ENCODE data around the gene SPATA24. TPM values are rescaled to one million over a fixed set of nuclear protein-coding genes. Genes with fewer than 3 reads are reported as not detected.
A peak's percentile ranks its signal among the peaks of the same experiment; 100 is the strongest.

SPATA24 gene
- total RNA-seq, 1 experiment from 2014 or later, result 13.0 TPM

GRCh38 chr5:139360384-139360783, 43.5 kb downstream of the SPATA24 start:
- no peak overlapping the region for H3T11ph ChIP-seq (ENCODE audit: low read length)
- no peak overlapping the region for H2AFZ ChIP-seq (ENCODE audit: low read length)
- TF ChIP-seq CTCF (conservative IDR thresholded peaks at IDR 0.05), result no peak
- H4K20me1 ChIP-seq (ENCODE audit: control insufficient read depth, insufficient read depth, insufficient read length), result no peaks in the 10 kb centered on the region
- H3K27me3 Mint-ChIP-seq (ENCODE audit: low read depth), result no peaks in the 10 kb centered on the region
- H2BK12ac ChIP-seq (ENCODE audit: insufficient read length, low read depth, low read length), result no peak overlapping the region
- H3K79me2 ChIP-seq (ENCODE audit: insufficient read depth, low read length), result peaks cover 19% of the 10 kb centered on the region; the same call in 1 of the 2 replicates
- H4K5ac ChIP-seq (ENCODE audit: insufficient read length, low read depth, low read length), result no peak overlapping the region
- no peak overlapping the region for H4K91ac ChIP-seq (ENCODE audit: insufficient read length, low read depth, low read length)
- no peak overlapping the region for H3K18ac ChIP-seq (ENCODE audit: insufficient read length, low read depth, low read length)
- H3K27me3 ChIP-seq (ENCODE audit: insufficient read depth, low read length), result no peaks in the 10 kb centered on the region
- peaks cover 0 to 7% of the 10 kb centered on the region in 2 experiments; a peak in 1 of 4 replicates for H3K4me1 Mint-ChIP-seq
- H3K9me3 ChIP-seq (ENCODE audit: control insufficient read depth, low read depth, low read length), result no peaks in the 10 kb centered on the region
- peak overlapping the region in 1 of 3 experiments; percentile 66; a peak in 1 of 7 replicates for H3K27ac Mint-ChIP-seq
- peaks cover 24 to 50% (median 42%) of the 10 kb centered on the region in 3 experiments; a peak in 6 of 7 replicates for H3K36me3 Mint-ChIP-seq (ENCODE audit: insufficient read depth in 1 of 3, low read depth in 3 of 3)
- H3K4me2 ChIP-seq (ENCODE audit: insufficient read depth, insufficient read length, low read length), result no peak overlapping the region
- no peaks in the 10 kb centered on the region for H3K9me3 Mint-ChIP-seq
- H2BK120ac ChIP-seq (ENCODE audit: low read depth, low read length, poor library complexity, severe bottlenecking), result no peak overlapping the region
- no peak overlapping the region for H3K14ac ChIP-seq (ENCODE audit: insufficient read depth, low read length)
- no peak overlapping the region for H3K23ac ChIP-seq (ENCODE audit: insufficient read length, low read depth, low read length)
- no peak overlapping the region for H4K8ac ChIP-seq (replicated peaks; ENCODE audit: insufficient read length, low read depth, low read length)
- peaks cover 19% of the 10 kb centered on the region for H3K79me1 ChIP-seq (ENCODE audit: insufficient read depth, low read depth, low read length, poor library complexity, severe bottlenecking)
- no peaks in the 10 kb centered on the region for H3K4me1 ChIP-seq (ENCODE audit: insufficient read depth, low read length)
- DNase-seq, result no peak
- no peak overlapping the region for H2BK20ac ChIP-seq (ENCODE audit: low read depth, low read length, poor library complexity, severe bottlenecking)
- no peak overlapping the region for H3K9ac ChIP-seq (ENCODE audit: extremely low read depth, insufficient read length, low read length)
- H2AK5ac ChIP-seq (ENCODE audit: insufficient read length, low read length), result no peak overlapping the region
- H3K4me3 Mint-ChIP-seq, result no peak overlapping the region
- H3K23me2 ChIP-seq (ENCODE audit: insufficient read length, low read depth, low read length, poor library complexity, severe bottlenecking), result no peaks in the 10 kb centered on the region
- no CpG with 5 or more reads among the region's 4 CpGs for WGBS (ENCODE audit: extremely low coverage, insufficient read length, low lambda C conversion rate)
- H2BK15ac ChIP-seq (ENCODE audit: low read depth, low read length), result no peak overlapping the region
- no peak overlapping the region for H3K4ac ChIP-seq (ENCODE audit: low read depth, low read length)
- no peak overlapping the region for H3K56ac ChIP-seq (ENCODE audit: insufficient read length, low read depth, low read length)
- H3K27ac ChIP-seq (ENCODE audit: insufficient read length, low read depth, low read length), result no peak overlapping the region
- no peak overlapping the region for H2BK5ac ChIP-seq (ENCODE audit: insufficient read length, low read length)
